T-helper 1 cell treated with Interleukin-12 subunit alpha and Interleukin-12 subunit beta and Interleukin-4 antibody, amounts not matched to agents 30 μg/mL and 1 μg/mL, for 36 hours (primary cell): ENCODE data around the gene COA7.

Experiments
- H3K27ac Mint-ChIP-seq: one replicate; pipeline ENCODE4 v1.8.0; 2021; ENCODE audit warnings: mild to moderate bottlenecking, mixed read lengths
- H3K27me3 Mint-ChIP-seq: one replicate; pipeline ENCODE4 v1.8.0; 2021; ENCODE audit warnings: low read depth, mixed read lengths
- H3K36me3 Mint-ChIP-seq: one replicate; pipeline ENCODE4 v1.8.0; 2021; ENCODE audit warnings: low read depth, mixed read lengths
- H3K4me1 Mint-ChIP-seq: one replicate; pipeline ENCODE4 v1.8.0; 2021; ENCODE audit warnings: low read depth, mixed read lengths
- H3K4me3 Mint-ChIP-seq: one replicate; pipeline ENCODE4 v1.8.0; 2021; ENCODE audit warnings: mild to moderate bottlenecking, moderate library complexity, mixed read lengths
- H3K9me3 Mint-ChIP-seq: one replicate; pipeline ENCODE4 v1.8.0; 2021; ENCODE audit warnings: mixed read lengths

The COA7 gene

DNA sequence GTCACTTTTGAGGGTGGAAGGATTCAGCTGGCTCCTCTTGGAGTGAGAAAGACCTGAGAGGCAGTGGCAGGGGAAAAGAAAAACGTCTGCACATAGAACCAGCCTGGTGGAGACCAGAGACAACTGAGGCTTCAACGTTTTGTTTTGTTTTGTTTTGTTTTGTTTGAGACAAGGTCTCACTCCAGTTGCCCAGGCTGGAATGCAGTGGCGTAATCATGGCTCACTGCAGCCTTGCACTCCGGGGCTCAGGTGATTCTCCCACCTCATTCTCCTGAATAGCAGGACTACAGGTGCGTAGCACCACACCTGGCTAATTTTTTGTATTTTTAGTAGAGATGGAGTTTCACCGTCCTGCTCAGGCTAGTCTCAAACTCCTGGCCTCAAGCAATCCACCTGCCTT lies 52.9 kb downstream of the COA7 start:
- Mint-ChIP-seq H3K36me3 (peaks cover 20% of the 10 kb centered on the region), H3K4me1 (peaks cover 15% of the 10 kb centered on the region), H3K4me3 (no peak overlapping the region), H3K9me3 (peaks cover 4% of the 10 kb centered on the region), H3K27me3 (no peaks in the 10 kb centered on the region), H3K27ac (no peak overlapping the region)

- Mint-ChIP-seq H3K36me3 (peaks cover 26% of the 10 kb centered on the region), H3K4me3 (no peak overlapping the region), H3K27me3 (no peaks in the 10 kb centered on the region), H3K27ac (peak overlapping the region; percentile 66), H3K4me1 (peaks cover 41% of the 10 kb centered on the region), H3K9me3 (peaks cover 4% of the 10 kb centered on the region)
Observed at GRCh38 chr1:52641307-52641706, 56.8 kb downstream of the COA7 start.

DNA sequence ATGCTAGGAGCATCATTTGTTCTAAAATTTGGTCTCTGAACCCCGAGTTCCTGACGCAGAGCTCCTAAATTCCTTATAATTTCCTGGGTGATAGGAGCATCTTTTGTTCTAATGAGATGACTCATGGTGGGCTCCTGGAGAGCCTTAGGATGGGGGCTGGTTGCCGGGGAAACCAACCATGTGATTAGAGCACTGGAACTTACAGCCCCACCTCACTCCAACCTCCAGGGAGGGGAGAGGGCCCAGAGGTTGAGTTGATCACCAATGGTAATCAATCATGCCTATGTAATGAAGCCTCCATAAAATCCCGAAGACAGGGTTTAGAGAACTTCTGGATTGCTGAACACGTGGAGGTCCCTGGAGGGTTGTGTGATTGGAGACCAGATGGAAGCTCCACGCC lies 57.5 kb downstream of the COA7 start:
- Mint-ChIP-seq H3K4me3 (no peak overlapping the region), H3K36me3 (peaks cover 26% of the 10 kb centered on the region), H3K9me3 (peaks cover 4% of the 10 kb centered on the region), H3K4me1 (peaks cover 44% of the 10 kb centered on the region), H3K27ac (no peak overlapping the region), H3K27me3 (no peaks in the 10 kb centered on the region)

GRCh38 chr1:52637946-52638345 lies 60.2 kb downstream of the COA7 start:
- Mint-ChIP-seq H3K27ac (peak overlapping the region; percentile 99), H3K36me3 (peaks cover 24% of the 10 kb centered on the region), H3K27me3 (peaks cover 4% of the 10 kb centered on the region), H3K4me3 (no peak overlapping the region), H3K9me3 (peaks cover 4% of the 10 kb centered on the region), H3K4me1 (peaks cover 62% of the 10 kb centered on the region)

GRCh38 chr1:52636721-52637695 lies 61.1 kb downstream of the COA7 start:
- peak overlapping the region; percentile 75 for H3K4me3 Mint-ChIP-seq
- peaks cover 4% of the 10 kb centered on the region for H3K27me3 Mint-ChIP-seq
- peaks cover 60% of the 10 kb centered on the region for H3K4me1 Mint-ChIP-seq
- H3K36me3 Mint-ChIP-seq: peaks cover 19% of the 10 kb centered on the region
- peak overlapping the region; percentile 99 for H3K27ac Mint-ChIP-seq
- peaks cover 4% of the 10 kb centered on the region for H3K9me3 Mint-ChIP-seq

GRCh38 chr1:52635321-52636089 lies 62.6 kb downstream of the COA7 start:
- H3K27me3 Mint-ChIP-seq: peaks cover 4% of the 10 kb centered on the region
- H3K9me3 Mint-ChIP-seq: no peaks in the 10 kb centered on the region
- H3K27ac Mint-ChIP-seq: peak overlapping the region; percentile 79
- H3K4me3 Mint-ChIP-seq: peak overlapping the region; percentile 33
- H3K36me3 Mint-ChIP-seq: peaks cover 13% of the 10 kb centered on the region
- peaks cover 58% of the 10 kb centered on the region for H3K4me1 Mint-ChIP-seq
